ENCODE measurements around the gene MYO9B.

Gene MYO9B

DNA sequence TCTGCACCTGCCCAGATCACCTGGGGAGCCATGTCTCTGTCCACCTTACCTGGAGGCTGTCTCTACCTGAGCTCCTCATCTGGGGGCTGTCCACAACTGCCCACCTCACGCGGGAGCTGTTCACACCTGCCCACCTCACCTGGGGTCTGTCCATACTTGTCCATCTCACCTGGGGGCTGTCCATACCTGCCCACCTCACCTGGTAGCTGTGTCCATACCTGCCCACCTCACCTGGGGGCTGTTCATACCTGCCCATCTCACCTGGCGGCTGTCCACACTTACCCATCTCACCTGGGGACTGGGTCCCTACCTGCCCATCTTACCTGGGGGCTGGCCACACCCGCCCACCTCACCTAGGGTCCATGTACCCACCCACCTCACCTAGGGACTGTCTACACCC lies 38.9 kb upstream of the MYO9B start:
- no peak for DNase-seq (ENCODE audit: low read depth)
- H3K4me3 ChIP-seq (ENCODE audit: low read length): no peak overlapping the region
- TF ChIP-seq CTCF (conservative IDR thresholded peaks at IDR 0.05; ENCODE audit: low read depth, low read length): no peak

- no peak for TF ChIP-seq CTCF (conservative IDR thresholded peaks at IDR 0.05; ENCODE audit: low read depth, low read length)
- DNase-seq (ENCODE audit: low read depth): no peak
- H3K4me3 ChIP-seq (ENCODE audit: low read length): no peak overlapping the region
Observed at GRCh38 chr19:17037184-17037583, 38.4 kb upstream of the MYO9B start.

DNA sequence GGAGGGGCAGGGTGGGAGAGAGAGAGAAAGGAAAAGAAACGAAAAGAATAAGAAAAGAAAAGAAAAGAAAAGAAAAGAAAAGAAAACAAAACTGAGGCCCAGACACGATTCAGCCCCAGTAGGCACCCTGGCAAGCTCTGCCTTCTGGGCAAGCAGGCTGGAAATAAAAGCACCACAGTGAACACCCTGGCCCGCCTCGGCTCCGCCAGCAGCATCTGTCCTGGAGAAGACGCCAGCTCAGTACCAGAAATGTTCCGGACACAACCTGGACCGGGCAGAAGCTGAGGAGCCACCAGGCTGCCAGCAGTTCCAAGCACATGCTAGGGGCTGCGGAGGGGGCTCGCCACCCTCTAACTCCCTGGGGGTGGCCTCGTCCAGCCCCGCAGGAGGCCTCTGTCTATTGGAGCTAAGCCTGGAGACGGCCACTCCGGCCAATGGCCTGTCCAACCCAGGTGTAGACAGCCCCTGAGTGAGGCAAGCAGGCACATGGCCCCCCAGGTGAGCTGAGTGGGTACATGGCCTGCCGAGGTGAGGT lies 37.5 kb upstream of the MYO9B start:
- no peak for TF ChIP-seq CTCF (conservative IDR thresholded peaks at IDR 0.05; ENCODE audit: low read depth, low read length)
- DNase-seq (ENCODE audit: low read depth): no peak
- H3K4me3 ChIP-seq (ENCODE audit: low read length): no peak overlapping the region

DNA sequence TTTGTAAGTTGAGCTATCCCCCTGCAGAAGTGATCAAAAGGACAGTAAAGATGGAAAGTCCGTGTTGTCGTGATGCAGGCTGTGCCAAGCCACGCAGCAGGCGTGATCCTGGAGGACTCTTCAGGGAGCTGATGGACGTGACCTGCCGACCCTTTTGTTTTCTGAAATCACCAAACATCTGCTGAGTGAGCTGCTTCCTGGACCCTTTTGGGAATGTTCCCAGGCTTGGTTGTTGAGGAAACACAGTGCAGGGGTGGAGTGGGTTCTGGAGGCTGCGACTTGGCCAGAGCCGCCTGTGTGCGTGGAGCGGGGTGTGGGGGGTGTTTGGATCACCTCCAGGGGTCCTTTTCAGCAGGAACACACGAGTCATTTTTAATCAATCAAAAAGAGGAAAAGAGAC lies 33.6 kb upstream of the MYO9B start:
- TF ChIP-seq CTCF (conservative IDR thresholded peaks at IDR 0.05; ENCODE audit: low read depth, low read length): no peak
- DNase-seq (ENCODE audit: low read depth): no peak
- H3K4me3 ChIP-seq (ENCODE audit: low read length): no peak overlapping the region

- no peak for DNase-seq (ENCODE audit: low read depth)
- TF ChIP-seq CTCF (conservative IDR thresholded peaks at IDR 0.05; ENCODE audit: low read depth, low read length): no peak
- no peak overlapping the region for H3K4me3 ChIP-seq (ENCODE audit: low read length)
Observed at GRCh38 chr19:17043744-17044143, 31.8 kb upstream of the MYO9B start.

DNA sequence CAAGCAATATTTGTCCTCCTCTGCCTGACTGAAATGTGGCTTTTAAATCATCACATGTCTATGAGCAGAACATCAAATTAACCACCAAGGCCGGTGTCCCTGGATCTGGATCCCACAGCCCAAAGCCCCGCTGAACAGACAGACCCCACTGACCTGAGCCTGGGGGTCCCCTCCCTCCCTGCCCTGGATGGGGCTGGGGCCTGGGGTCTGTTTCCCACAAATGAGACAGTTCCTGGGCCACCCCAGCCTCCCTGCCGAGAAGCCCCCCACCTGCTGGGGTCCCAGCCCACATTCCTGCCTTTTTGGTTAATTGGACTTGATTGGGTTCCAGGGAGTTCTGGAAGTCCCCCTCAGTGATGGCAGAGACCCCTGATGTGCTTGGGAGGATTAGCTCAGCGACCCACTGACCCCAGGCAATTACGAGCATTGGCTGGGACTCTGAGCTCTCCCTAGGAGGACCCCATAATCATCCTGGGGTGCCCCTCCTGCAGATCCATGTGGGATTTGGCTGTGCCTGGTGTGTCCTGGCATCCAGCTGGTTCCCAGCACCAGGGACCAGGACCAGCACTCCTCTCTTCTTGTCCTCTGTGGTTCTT lies 29.6 kb upstream of the MYO9B start:
- no peak overlapping the region for H3K4me3 ChIP-seq (ENCODE audit: low read length)
- no peak for DNase-seq (ENCODE audit: low read depth)
- no peak for TF ChIP-seq CTCF (conservative IDR thresholded peaks at IDR 0.05; ENCODE audit: low read depth, low read length)

DNA sequence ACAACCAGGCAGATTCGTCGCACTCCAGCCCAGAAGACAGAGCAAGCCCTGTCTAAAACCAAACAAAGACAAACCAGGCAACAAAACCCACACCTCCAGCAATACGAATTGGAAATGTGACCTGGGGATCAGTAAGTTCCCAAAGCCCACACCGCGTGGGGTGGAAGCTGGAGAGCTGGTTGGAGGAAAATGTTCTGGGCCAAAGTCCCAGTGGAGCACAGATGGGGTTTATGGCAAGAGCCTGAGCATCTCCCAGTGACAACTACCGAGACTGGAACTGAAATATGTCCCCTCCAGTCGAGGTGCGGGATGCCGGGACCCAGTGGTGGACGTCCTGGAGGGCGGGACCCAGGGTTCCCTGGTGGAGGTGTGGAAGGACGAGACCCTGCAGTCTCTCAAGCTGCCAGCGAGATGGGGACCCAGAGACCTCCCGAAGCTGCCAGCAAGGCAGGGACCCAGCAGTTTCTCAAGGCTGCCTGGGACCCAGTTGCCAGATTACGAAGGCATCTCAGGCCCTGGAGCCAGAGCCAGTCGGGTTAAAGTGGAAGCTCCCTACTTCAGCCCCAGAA lies 26.6 kb upstream of the MYO9B start:
- no peak overlapping the region for H3K4me3 ChIP-seq (ENCODE audit: low read length)
- TF ChIP-seq CTCF (conservative IDR thresholded peaks at IDR 0.05; ENCODE audit: low read depth, low read length): no peak
- no peak for DNase-seq (ENCODE audit: low read depth)

Measured in retinal pigment epithelial cell (primary cell).